Measurements from ENCODE around the gene FAM184B. TPM values are rescaled to one million over a fixed set of nuclear protein-coding genes. Genes with fewer than 3 reads are reported as not detected.

The FAM184B gene
- total RNA-seq, 1 donor from 2014 or later: not detected

- peaks cover 7% of the 10 kb centered on the region for H3K36me3 Mint-ChIP-seq (ENCODE audit: unreplicated experiment)
- no peak for DNase-seq (ENCODE audit: extremely low spot score, unreplicated experiment)
Observed at GRCh38 chr4:17613761-17614415, 167.5 kb downstream of the FAM184B start.

DNA sequence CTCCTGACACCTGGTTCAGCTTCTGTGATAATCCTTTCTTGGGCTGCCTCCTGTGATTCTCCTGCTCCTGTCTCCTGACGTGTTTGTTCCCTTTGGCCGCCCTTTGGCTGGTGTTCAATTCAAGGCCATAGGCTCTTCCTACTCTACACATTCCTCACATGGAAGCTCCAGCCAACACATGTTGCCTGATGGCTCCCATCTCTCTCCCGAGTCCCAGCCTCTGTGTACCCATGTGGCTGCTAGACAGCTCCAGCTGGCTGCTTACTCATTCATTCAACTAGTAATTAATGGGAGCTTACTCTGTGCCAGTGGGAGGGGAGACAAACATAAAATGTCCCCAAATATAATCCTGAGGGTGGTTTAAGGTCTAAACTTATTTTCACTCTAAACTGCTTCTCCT is 176.2 kb downstream of the FAM184B start:
- H3K4me1 Mint-ChIP-seq (ENCODE audit: unreplicated experiment): no peaks in the 10 kb centered on the region
- no peak overlapping the region for H3K27ac Mint-ChIP-seq (ENCODE audit: unreplicated experiment)
- H3K9me3 Mint-ChIP-seq (ENCODE audit: unreplicated experiment): no peaks in the 10 kb centered on the region
- no peak for DNase-seq (ENCODE audit: extremely low spot score, unreplicated experiment)
- no peak for TF ChIP-seq CTCF (IDR thresholded peaks at IDR 0.05)
- no peaks in the 10 kb centered on the region for H3K27me3 Mint-ChIP-seq (ENCODE audit: unreplicated experiment)
- no peak overlapping the region for H3K4me3 Mint-ChIP-seq (ENCODE audit: unreplicated experiment)
- H3K36me3 Mint-ChIP-seq (ENCODE audit: unreplicated experiment): peaks cover 21% of the 10 kb centered on the region

More at GRCh38 chr4:17613761-17614415, 167.5 kb downstream of the FAM184B start:
- H3K27ac Mint-ChIP-seq (ENCODE audit: unreplicated experiment): peak overlapping the region; percentile 99
- peak overlapping the region; percentile 100 for H3K4me3 Mint-ChIP-seq (ENCODE audit: unreplicated experiment)
- H3K4me1 Mint-ChIP-seq (ENCODE audit: unreplicated experiment): peaks cover 34% of the 10 kb centered on the region
- no peak for TF ChIP-seq CTCF (IDR thresholded peaks at IDR 0.05)
- no peaks in the 10 kb centered on the region for H3K27me3 Mint-ChIP-seq (ENCODE audit: unreplicated experiment)
- no peaks in the 10 kb centered on the region for H3K9me3 Mint-ChIP-seq (ENCODE audit: unreplicated experiment)

DNA sequence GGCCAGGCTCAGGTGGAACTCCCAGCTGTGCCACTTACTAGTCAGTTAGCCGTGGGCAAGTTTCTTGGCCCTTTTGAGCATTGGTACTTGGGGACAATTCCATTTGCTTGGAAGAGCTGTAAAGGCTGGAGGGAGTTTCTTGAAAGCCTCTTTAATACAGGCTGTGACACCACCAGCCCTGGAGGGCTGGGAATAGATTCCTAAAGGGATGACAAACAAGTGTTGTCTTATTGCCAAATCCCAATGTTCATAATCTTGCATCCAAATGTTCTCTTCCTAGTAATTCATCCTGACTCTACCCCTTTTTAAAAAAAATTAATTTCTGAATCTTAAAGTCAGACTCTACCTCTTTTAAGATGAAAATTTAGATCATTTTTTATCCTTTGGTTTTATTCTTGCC is 181.6 kb downstream of the FAM184B start:
- Mint-ChIP-seq H3K27ac (ENCODE audit: unreplicated experiment) (no peak overlapping the region), H3K4me1 (ENCODE audit: unreplicated experiment) (no peaks in the 10 kb centered on the region), H3K9me3 (ENCODE audit: unreplicated experiment) (no peaks in the 10 kb centered on the region), H3K36me3 (ENCODE audit: unreplicated experiment) (peaks cover 20% of the 10 kb centered on the region), H3K4me3 (ENCODE audit: unreplicated experiment) (no peak overlapping the region), H3K27me3 (ENCODE audit: unreplicated experiment) (no peaks in the 10 kb centered on the region)
- TF ChIP-seq CTCF (IDR thresholded peaks at IDR 0.05): no peak
- DNase-seq (ENCODE audit: extremely low spot score, unreplicated experiment): no peak

DNA sequence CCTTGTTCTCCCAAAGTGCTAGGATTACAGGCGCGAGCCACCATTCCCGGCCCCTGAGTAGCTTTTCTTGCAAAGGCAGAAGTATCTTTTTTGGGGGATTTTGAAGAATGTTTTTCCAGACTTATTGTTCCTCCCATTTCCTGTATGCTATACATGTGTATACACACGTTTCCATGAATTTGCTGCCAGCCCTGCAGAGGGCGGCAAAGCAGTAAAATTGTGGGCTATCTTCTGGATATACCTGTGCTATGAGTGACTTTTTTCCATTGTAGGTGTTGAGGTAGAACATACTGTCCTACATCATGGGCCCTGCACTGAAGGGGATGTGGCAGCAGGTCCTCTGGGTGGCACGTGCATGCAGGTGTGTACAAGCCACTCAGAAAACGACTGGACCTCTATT is 183.9 kb downstream of the FAM184B start:
- Mint-ChIP-seq H3K4me1 (ENCODE audit: unreplicated experiment) (no peaks in the 10 kb centered on the region), H3K36me3 (ENCODE audit: unreplicated experiment) (peaks cover 21% of the 10 kb centered on the region), H3K9me3 (ENCODE audit: unreplicated experiment) (no peaks in the 10 kb centered on the region), H3K27me3 (ENCODE audit: unreplicated experiment) (no peaks in the 10 kb centered on the region), H3K4me3 (ENCODE audit: unreplicated experiment) (no peak overlapping the region), H3K27ac (ENCODE audit: unreplicated experiment) (no peak overlapping the region)
- DNase-seq (ENCODE audit: extremely low spot score, unreplicated experiment): no peak
- peak; percentile 40 for TF ChIP-seq CTCF (IDR thresholded peaks at IDR 0.05)

DNA sequence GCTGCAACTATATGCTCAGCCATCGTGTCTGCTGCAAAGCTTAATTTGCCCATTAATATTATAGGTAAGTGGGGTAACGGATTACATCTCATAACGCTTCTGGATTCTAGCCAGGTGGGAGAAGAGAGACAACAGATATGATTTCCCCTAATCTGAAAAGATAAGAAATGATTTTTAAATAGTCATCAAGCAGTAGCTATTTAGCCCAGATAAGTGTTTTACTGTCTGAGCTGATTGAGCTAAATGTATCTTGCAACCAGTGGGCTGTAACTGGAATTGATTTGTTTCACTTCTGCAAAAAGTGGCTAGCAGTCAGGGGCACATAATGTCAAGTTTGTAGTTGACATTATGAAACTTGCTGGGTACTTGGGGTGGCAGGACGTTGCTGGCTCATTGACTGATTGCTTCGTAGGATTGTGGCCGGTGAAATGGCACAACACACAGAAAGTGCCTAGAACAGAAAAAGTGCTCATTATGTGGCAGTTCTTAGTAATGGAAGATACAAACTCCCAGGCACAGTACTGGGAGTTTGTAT is 185.9 kb downstream of the FAM184B start:
- DNase-seq (ENCODE audit: extremely low spot score, unreplicated experiment): no peak
- no peaks in the 10 kb centered on the region for H3K4me1 Mint-ChIP-seq (ENCODE audit: unreplicated experiment)
- H3K4me3 Mint-ChIP-seq (ENCODE audit: unreplicated experiment): no peak overlapping the region
- H3K36me3 Mint-ChIP-seq (ENCODE audit: unreplicated experiment): peaks cover 31% of the 10 kb centered on the region
- TF ChIP-seq CTCF (IDR thresholded peaks at IDR 0.05): no peak
- H3K27me3 Mint-ChIP-seq (ENCODE audit: unreplicated experiment): no peaks in the 10 kb centered on the region
- no peaks in the 10 kb centered on the region for H3K9me3 Mint-ChIP-seq (ENCODE audit: unreplicated experiment)
- H3K27ac Mint-ChIP-seq (ENCODE audit: unreplicated experiment): no peak overlapping the region

Data from osteocyte (in vitro differentiated cells).